Measurements from ENCODE around the gene OSBPL10.
"Not testable (repeated sequence)": the region's sequence is repeated elsewhere in the genome, so short reads cannot be mapped to it uniquely, and the experiment has no call there.

Gene OSBPL10

DNA sequence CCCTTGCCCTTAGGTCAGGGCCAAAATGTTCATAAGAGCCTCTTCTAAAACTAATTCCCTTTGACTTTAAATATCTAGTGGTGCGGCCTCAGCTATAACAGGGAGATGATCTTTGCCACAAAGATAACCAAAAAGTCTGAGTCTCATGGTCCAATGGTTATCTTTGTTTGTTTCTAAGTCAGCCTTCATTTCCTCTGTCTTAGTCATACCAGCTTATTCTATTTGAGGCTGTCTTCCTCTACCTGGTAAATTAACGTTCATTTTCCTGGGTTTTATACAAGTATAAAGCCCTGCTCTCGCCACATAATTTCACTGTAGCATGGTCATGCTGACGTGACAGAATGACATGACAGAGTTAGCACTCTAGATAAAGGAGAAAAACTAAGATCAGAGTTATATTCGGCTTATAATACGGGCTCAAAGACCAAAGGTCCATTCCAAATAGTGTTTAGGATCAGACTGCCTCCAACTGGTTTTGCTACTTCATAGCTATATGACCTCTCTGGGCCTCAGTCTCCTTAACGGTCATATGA lies 18.9 kb upstream of the OSBPL10 start:
- Histone ChIP-seq H3K23ac (ENCODE audit: low read length in 2 of 2) (no peak overlapping the region), H3K4me2 (ENCODE audit: low read length, poor library complexity, severe bottlenecking) (no peak overlapping the region), H2BK12ac (ENCODE audit: low read length in 2 of 2) (no peak overlapping the region), H3K36me3 (ENCODE audit: control insufficient read depth in 1 of 2, insufficient read depth in 2 of 2, low read depth in 1 of 2, low read length in 2 of 2) (no peaks in the 10 kb centered on the region), H3K27me3 (ENCODE audit: control insufficient read depth in 1 of 2, insufficient read depth in 1 of 2, low read length in 2 of 2) (peaks cover 8 to 24% of the 10 kb centered on the region in 2 experiments), H2BK5ac (ENCODE audit: low read depth, low read length, poor library complexity, severe bottlenecking) (no peak overlapping the region), H3K4me1 (ENCODE audit: control insufficient read depth, insufficient read depth, low read depth, low read length) (peaks cover 1% of the 10 kb centered on the region), H3K27ac (ENCODE audit: low read length, poor library complexity, severe bottlenecking) (no peak overlapping the region), H3K4me3 (ENCODE audit: insufficient read depth in 1 of 2, low read depth in 1 of 2, low read length in 2 of 2) (no peak overlapping the region), H3K14ac (ENCODE audit: low read length in 2 of 2) (no peak overlapping the region), H2BK15ac (ENCODE audit: low read depth, poor library complexity, severe bottlenecking) (no peak overlapping the region), H2AFZ (ENCODE audit: low read depth, low read length) (no peak overlapping the region), H3K4ac (ENCODE audit: low read depth in 1 of 2, low read length in 2 of 2) (no peak overlapping the region), H4K8ac (ENCODE audit: low read length) (no peak overlapping the region), H3K79me1 (replicated peaks; ENCODE audit: low read length, poor library complexity, severe bottlenecking) (no peaks in the 10 kb centered on the region), H3K9me3 (ENCODE audit: control insufficient read depth, low read length) (peaks cover 18% of the 10 kb centered on the region), H4K91ac (ENCODE audit: low read length) (no peak overlapping the region), H3K18ac (ENCODE audit: low read depth in 1 of 2, low read length in 2 of 2) (no peak overlapping the region), H2BK120ac (ENCODE audit: low read depth, low read length) (no peak overlapping the region), H3K9ac (ENCODE audit: low read length) (no peak overlapping the region), H2AK5ac (ENCODE audit: low read length, severe bottlenecking) (no peak overlapping the region)
- no peak for DNase-seq
- WGBS: 92% methylated on average over 7 of the region's 7 CpGs

DNA sequence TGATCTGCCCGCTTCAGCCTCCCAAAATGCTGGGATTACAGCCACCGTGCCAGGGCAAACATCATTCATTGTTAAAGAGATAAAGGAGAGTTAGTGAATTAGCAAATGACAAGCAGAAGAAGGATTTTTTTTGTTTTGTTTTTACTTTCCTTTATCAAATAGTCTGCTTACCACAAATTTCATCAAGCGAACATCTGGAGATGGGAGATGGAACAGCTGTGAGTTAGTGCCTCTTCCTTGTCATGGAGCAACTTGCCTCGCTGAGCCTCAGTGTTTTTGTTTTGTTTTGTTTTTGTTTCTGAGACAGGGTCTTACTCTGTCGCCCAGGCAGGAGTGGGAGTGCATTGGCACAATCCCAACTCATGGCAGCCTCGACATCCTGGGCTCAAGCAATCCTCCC lies 16.4 kb upstream of the OSBPL10 start:
- Histone ChIP-seq H2AK5ac (ENCODE audit: low read length, severe bottlenecking) (no peak overlapping the region), H2AFZ (ENCODE audit: low read depth, low read length) (no peak overlapping the region), H3K79me1 (replicated peaks; ENCODE audit: low read length, poor library complexity, severe bottlenecking) (no peaks in the 10 kb centered on the region), H3K23ac (ENCODE audit: low read length in 2 of 2) (no peak overlapping the region), H3K9ac (ENCODE audit: low read length) (no peak overlapping the region), H3K36me3 (ENCODE audit: control insufficient read depth in 1 of 2, insufficient read depth in 2 of 2, low read depth in 1 of 2, low read length in 2 of 2) (no peaks in the 10 kb centered on the region), H2BK15ac (ENCODE audit: low read depth, poor library complexity, severe bottlenecking) (no peak overlapping the region), H3K4ac (ENCODE audit: low read depth in 1 of 2, low read length in 2 of 2) (no peak overlapping the region), H3K4me2 (ENCODE audit: low read length, poor library complexity, severe bottlenecking) (no peak overlapping the region), H3K27me3 (ENCODE audit: control insufficient read depth in 1 of 2, insufficient read depth in 1 of 2, low read length in 2 of 2) (peaks cover 0 to 13% of the 10 kb centered on the region in 2 experiments), H2BK12ac (ENCODE audit: low read length in 2 of 2) (no peak overlapping the region), H2BK120ac (ENCODE audit: low read depth, low read length) (no peak overlapping the region), H4K91ac (ENCODE audit: low read length) (no peak overlapping the region), H3K4me3 (ENCODE audit: insufficient read depth in 1 of 2, low read depth in 1 of 2, low read length in 2 of 2) (no peak overlapping the region), H3K27ac (ENCODE audit: low read length, poor library complexity, severe bottlenecking) (no peak overlapping the region), H3K4me1 (ENCODE audit: control insufficient read depth, insufficient read depth, low read depth, low read length) (no peaks in the 10 kb centered on the region), H2BK5ac (ENCODE audit: low read depth, low read length, poor library complexity, severe bottlenecking) (no peak overlapping the region), H3K18ac (ENCODE audit: low read depth in 1 of 2, low read length in 2 of 2) (no peak overlapping the region), H3K14ac (ENCODE audit: low read length in 2 of 2) (no peak overlapping the region), H4K8ac (ENCODE audit: low read length) (no peak overlapping the region), H3K9me3 (ENCODE audit: control insufficient read depth, low read length) (peaks cover 37% of the 10 kb centered on the region)
- no peak for DNase-seq
- WGBS: 87% methylated on average over 6 of the region's 6 CpGs

DNA sequence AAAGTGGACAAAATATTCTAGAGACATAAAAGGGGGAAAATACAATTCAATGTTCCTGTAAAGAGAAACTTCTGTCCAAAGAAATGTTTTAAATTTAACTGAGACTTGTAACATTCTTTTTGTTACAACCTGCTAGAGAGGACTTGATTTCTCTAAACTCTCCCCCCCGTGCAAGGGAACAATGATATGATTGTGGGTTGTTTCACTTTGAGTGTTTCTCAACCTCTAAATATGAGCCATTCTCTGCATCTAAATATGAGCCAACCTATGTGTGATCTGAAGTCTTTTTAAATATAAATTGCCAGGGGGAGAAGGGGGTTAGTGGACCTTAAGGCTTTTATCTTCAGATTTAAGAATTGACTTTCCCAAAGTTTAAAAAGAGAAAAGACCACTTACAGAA lies 15.1 kb upstream of the OSBPL10 start:
- no CpG with 5 or more reads among the region's 1 CpG for WGBS

DNA sequence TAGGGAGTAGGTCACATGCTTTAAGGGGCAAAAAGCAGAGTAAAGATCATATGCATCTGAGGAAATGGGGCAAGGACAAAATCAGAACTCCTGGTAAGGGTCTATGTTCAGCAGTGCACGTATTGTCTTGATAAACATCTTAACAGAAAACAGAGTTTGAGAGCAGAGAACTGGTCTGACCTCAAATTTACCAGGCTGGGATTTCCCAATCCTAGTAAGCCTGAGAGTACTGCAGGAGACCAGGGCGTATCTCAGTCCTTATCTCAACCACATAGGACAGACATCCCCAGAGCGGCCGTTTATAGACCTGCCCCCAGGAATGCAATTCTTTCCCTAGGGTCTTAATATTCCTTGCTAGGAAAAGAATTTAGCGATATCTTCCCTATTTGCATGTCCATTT lies 14.0 kb upstream of the OSBPL10 start:
- H3K14ac ChIP-seq (ENCODE audit: low read length in 2 of 2); H2AFZ ChIP-seq (ENCODE audit: low read depth, low read length); H3K4me1 ChIP-seq (ENCODE audit: control insufficient read depth, insufficient read depth, low read depth, low read length); H3K4me2 ChIP-seq (ENCODE audit: low read length, poor library complexity, severe bottlenecking); H2BK5ac ChIP-seq (ENCODE audit: low read depth, low read length, poor library complexity, severe bottlenecking); H2BK12ac ChIP-seq (ENCODE audit: low read length in 2 of 2); H2AK5ac ChIP-seq (ENCODE audit: low read length, severe bottlenecking); H3K79me1 ChIP-seq (replicated peaks; ENCODE audit: low read length, poor library complexity, severe bottlenecking); H4K8ac ChIP-seq (ENCODE audit: low read length); H3K36me3 ChIP-seq (ENCODE audit: control insufficient read depth in 1 of 2, insufficient read depth in 2 of 2, low read depth in 1 of 2, low read length in 2 of 2); H3K27me3 ChIP-seq (ENCODE audit: control insufficient read depth in 1 of 2, insufficient read depth in 1 of 2, low read length in 2 of 2); H3K4ac ChIP-seq (ENCODE audit: low read depth in 1 of 2, low read length in 2 of 2); DNase-seq; H3K4me3 ChIP-seq (ENCODE audit: insufficient read depth in 1 of 2, low read depth in 1 of 2, low read length in 2 of 2); H4K91ac ChIP-seq (ENCODE audit: low read length); H3K18ac ChIP-seq (ENCODE audit: low read depth in 1 of 2, low read length in 2 of 2); H2BK15ac ChIP-seq (ENCODE audit: low read depth, poor library complexity, severe bottlenecking); H3K9ac ChIP-seq (ENCODE audit: low read length); H2BK120ac ChIP-seq (ENCODE audit: low read depth, low read length); H3K23ac ChIP-seq (ENCODE audit: low read length in 2 of 2); H3K27ac ChIP-seq (ENCODE audit: low read length, poor library complexity, severe bottlenecking): not testable (repeated sequence)
- peaks cover 52% of the 10 kb centered on the region for H3K9me3 ChIP-seq (ENCODE audit: control insufficient read depth, low read length)
- 77% methylated on average over 5 of the region's 5 CpGs for WGBS

More for the DNA sequence above, 15.1 kb upstream of the OSBPL10 start:
- H3K4me1 ChIP-seq (ENCODE audit: control insufficient read depth, insufficient read depth, low read depth, low read length): no peaks in the 10 kb centered on the region
- H3K9ac ChIP-seq (ENCODE audit: low read length): no peak overlapping the region
- no peak overlapping the region for H4K8ac ChIP-seq (ENCODE audit: low read length)
- no peak overlapping the region for H4K91ac ChIP-seq (ENCODE audit: low read length)
- H2AK5ac ChIP-seq (ENCODE audit: low read length, severe bottlenecking): no peak overlapping the region
- no peak overlapping the region for H3K4me3 ChIP-seq (ENCODE audit: insufficient read depth in 1 of 2, low read depth in 1 of 2, low read length in 2 of 2)
- no peak overlapping the region for H2AFZ ChIP-seq (ENCODE audit: low read depth, low read length)
- H3K27me3 ChIP-seq (ENCODE audit: control insufficient read depth in 1 of 2, insufficient read depth in 1 of 2, low read length in 2 of 2): peaks cover 0 to 13% of the 10 kb centered on the region in 2 experiments
- H2BK12ac ChIP-seq (ENCODE audit: low read length in 2 of 2): no peak overlapping the region
- no peak overlapping the region for H3K23ac ChIP-seq (ENCODE audit: low read length in 2 of 2)
- no peak overlapping the region for H3K27ac ChIP-seq (ENCODE audit: low read length, poor library complexity, severe bottlenecking)
- H2BK5ac ChIP-seq (ENCODE audit: low read depth, low read length, poor library complexity, severe bottlenecking): no peak overlapping the region
- H2BK120ac ChIP-seq (ENCODE audit: low read depth, low read length): no peak overlapping the region
- H3K4me2 ChIP-seq (ENCODE audit: low read length, poor library complexity, severe bottlenecking): no peak overlapping the region
- H3K36me3 ChIP-seq (ENCODE audit: control insufficient read depth in 1 of 2, insufficient read depth in 2 of 2, low read depth in 1 of 2, low read length in 2 of 2): no peaks in the 10 kb centered on the region
- H3K18ac ChIP-seq (ENCODE audit: low read depth in 1 of 2, low read length in 2 of 2): no peak overlapping the region
- H3K14ac ChIP-seq (ENCODE audit: low read length in 2 of 2): no peak overlapping the region
- DNase-seq: no peak
- no peak overlapping the region for H2BK15ac ChIP-seq (ENCODE audit: low read depth, poor library complexity, severe bottlenecking)
- H3K9me3 ChIP-seq (ENCODE audit: control insufficient read depth, low read length): peaks cover 45% of the 10 kb centered on the region
- H3K4ac ChIP-seq (ENCODE audit: low read depth in 1 of 2, low read length in 2 of 2): no peak overlapping the region
- H3K79me1 ChIP-seq (replicated peaks; ENCODE audit: low read length, poor library complexity, severe bottlenecking): no peaks in the 10 kb centered on the region
